GM19455 (cell line): Measurements from ENCODE around the gene VENTX.

Experiments
- ATAC-seq: cut with Tn5 transposase; IDR thresholded peaks from one replicate; pipeline ENCODE4 v1.9.1; 2021; ENCODE audit not compliant: unreplicated experiment

Gene VENTX

GRCh38 chr10:133283931-133284330 lies 46.3 kb downstream of the VENTX start:
- no peak for ATAC-seq

GRCh38 chr10:133285217-133285616 lies 47.6 kb downstream of the VENTX start:
- ATAC-seq: no peak

- ATAC-seq: no peak
Observed at GRCh38 chr10:133286366-133286765, 48.7 kb downstream of the VENTX start.

DNA sequence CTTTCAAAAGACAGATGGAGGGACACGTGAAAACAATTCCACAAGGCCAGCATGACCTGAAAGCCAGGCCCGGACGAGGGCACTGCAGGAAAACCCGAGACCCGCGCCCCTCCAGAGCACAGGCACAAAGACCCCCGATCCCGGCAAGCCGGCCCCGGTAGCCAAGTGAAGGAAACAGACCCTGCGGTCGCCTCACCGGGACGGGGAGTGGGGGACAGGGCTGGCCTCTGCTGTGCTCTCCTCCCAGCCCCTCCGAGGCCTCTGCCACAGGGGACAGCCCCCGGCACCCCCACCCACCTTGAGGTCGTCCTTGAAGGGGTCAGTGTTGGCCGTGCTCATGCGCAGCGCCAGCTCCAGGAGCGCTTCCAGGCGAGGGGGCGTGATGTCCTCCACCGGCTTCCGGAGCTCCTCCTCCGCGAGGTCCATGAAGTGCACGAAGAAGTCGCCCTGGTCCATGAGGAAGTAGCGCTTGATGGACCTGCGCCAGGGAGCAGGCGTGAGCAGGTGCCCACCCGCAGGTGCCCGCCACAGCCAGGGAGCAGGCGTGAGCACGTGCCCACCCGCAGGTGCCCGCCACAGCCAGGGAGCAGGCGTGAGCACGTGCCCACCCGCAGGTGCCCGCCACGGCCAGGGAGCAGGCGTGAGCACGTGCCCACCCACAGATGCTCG lies 50.3 kb downstream of the VENTX start:
- ATAC-seq: no peak

DNA sequence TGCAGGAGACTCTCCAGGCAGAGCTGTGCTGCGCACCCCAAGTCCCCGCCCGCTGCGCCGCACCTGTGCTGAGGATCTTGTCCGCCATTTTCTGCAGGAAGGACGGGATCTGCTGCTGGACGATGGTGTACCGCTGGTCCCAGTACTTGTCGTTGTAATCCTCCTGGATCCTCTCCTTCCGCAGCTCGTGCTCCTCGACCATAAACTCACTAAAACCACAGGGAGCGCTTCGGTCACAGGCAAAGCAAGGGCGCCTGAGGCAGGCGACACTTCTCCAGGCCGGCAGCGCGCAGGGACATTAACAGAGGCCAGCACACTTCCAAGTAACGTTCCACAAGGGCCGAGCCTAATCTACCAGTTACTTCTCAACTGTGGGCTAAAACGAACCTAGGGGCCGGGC lies 52.1 kb downstream of the VENTX start:
- ATAC-seq: no peak
